MCF 10A (cell line): ENCODE results near the gene CCDC88C. TPM values are rescaled to one million over a fixed set of nuclear protein-coding genes. Genes with fewer than 3 reads are reported as not detected.

Source experiments
- BruUV-seq: library from RNA; stranded (reverse); fragments of 400-500 nt; replicated peaks from 2 replicates; lab custom pipeline; 2021; lab: Mats Ljungman, UMichigan
- CTCF ChIA-PET: fragments of 300-600 bp; sonication (Branson Sonifier 250); formaldehyde crosslinking; extraction: SDS; loops from one replicate; lab custom pipeline; 2021; ENCODE audit warnings: antibody characterized with exemption, inconsistent platforms; lab: Yijun Ruan, JAX
- POLR2A ChIA-PET: fragments of 300-600, 350-650 bp; sonication (Branson Sonifier 250); formaldehyde crosslinking; extraction: SDS; loops from one replicate; lab custom pipeline; 2020; ENCODE audit warnings: antibody characterized with exemption, inconsistent platforms; lab: Yijun Ruan, JAX
- DNase-seq: peaks from one replicate; pipeline ENCODE4 v3.0.0-alpha.2; 2018; ENCODE audit not compliant: unreplicated experiment
- H3K27ac Mint-ChIP-seq: one replicate; pipeline ENCODE4 v1.8.0; 2022; ENCODE audit warnings: mild to moderate bottlenecking, low read depth, mixed read lengths; ENCODE audit not compliant: unreplicated experiment
- H3K27me3 Mint-ChIP-seq: one replicate; pipeline ENCODE4 v1.8.0; 2022; ENCODE audit warnings: mixed read lengths; ENCODE audit not compliant: insufficient read depth, unreplicated experiment
- H3K36me3 Mint-ChIP-seq: one replicate; pipeline ENCODE4 v1.8.0; 2022; ENCODE audit warnings: mild to moderate bottlenecking, moderate library complexity, mixed read lengths; ENCODE audit not compliant: insufficient read depth, unreplicated experiment
- H3K4me1 Mint-ChIP-seq: one replicate; pipeline ENCODE4 v1.8.0; 2022; ENCODE audit warnings: mixed read lengths; ENCODE audit not compliant: insufficient read depth, unreplicated experiment
- H3K4me3 Mint-ChIP-seq: one replicate; pipeline ENCODE4 v1.8.0; 2022; ENCODE audit warnings: mild to moderate bottlenecking, moderate library complexity, mixed read lengths; ENCODE audit not compliant: unreplicated experiment
- H3K9me3 Mint-ChIP-seq: one replicate; pipeline ENCODE4 v1.8.0; 2022; ENCODE audit warnings: mixed read lengths; ENCODE audit not compliant: unreplicated experiment
- intact Hi-C: fragments of 100-400 bp; cut with micrococcal nuclease; formaldehyde crosslinking; loops from 2 replicates; pipeline ENCODE4 v1.14.1; 2022
- total RNA-seq: library from RNA; stranded (reverse); gene quantifications from 2 replicates; pipeline ENCODE4 v1.2.3, GENCODE V29; 2022
- TF ChIP-seq, protein P1 (sequence below): fragments of 200-600 bp; IDR thresholded peaks from one replicate; pipeline ENCODE4 v1.8.0; 2022; ENCODE audit warnings: antibody characterized with exemption, mild to moderate bottlenecking; ENCODE audit not compliant: unreplicated experiment

CCDC88C gene
- total RNA-seq, 1 experiment from 2014 or later = 19.7 TPM

DNA sequence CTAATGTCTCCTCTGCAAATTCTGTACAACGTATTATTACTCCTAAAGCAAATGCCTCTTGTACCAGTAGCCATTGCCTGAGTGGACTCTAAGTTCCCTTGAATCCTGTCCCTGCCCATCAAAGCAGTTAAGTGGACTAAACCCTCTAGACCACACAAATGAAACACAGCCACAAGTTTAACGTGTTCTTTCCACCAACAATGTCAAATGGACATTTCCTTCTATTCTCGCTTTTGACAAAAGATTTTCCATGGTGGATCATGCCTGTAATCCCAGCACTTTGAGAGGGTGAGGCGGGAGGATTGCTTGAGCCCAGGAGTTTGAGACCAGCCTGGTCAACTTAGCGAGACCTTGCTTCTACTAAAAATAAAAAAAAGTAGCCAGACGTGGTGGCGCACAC, 15.9 kb downstream of the CCDC88C start:
- Mint-ChIP-seq H3K36me3 (no peaks in the 10 kb centered on the region), H3K9me3 (no peaks in the 10 kb centered on the region), H3K4me1 (peaks cover 21% of the 10 kb centered on the region), H3K27me3 (no peaks in the 10 kb centered on the region), H3K27ac (no peak overlapping the region), H3K4me3 (no peak overlapping the region)
- no peak for DNase-seq
- POLR2A ChIA-PET = interaction anchor here (0.6 to 2.5 kb wide), 4 partner anchors 9 to 1430 kb away, joined by 3 to 8 read pairs (median 3); partner anchors contain the start of gene CCDC88C
- TF ChIP-seq, protein P1, sequence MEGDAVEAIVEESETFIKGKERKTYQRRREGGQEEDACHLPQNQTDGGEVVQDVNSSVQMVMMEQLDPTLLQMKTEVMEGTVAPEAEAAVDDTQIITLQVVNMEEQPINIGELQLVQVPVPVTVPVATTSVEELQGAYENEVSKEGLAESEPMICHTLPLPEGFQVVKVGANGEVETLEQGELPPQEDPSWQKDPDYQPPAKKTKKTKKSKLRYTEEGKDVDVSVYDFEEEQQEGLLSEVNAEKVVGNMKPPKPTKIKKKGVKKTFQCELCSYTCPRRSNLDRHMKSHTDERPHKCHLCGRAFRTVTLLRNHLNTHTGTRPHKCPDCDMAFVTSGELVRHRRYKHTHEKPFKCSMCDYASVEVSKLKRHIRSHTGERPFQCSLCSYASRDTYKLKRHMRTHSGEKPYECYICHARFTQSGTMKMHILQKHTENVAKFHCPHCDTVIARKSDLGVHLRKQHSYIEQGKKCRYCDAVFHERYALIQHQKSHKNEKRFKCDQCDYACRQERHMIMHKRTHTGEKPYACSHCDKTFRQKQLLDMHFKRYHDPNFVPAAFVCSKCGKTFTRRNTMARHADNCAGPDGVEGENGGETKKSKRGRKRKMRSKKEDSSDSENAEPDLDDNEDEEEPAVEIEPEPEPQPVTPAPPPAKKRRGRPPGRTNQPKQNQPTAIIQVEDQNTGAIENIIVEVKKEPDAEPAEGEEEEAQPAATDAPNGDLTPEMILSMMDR = no peak
- CTCF ChIA-PET = interaction anchor here (0.6 to 1.2 kb wide), 2 partner anchors 24 to 32 kb away, joined by 3 read pairs; no protein-coding TSS in a partner anchor
- BruUV-seq = no TSS peak
- intact Hi-C loops = no loop called here

DNA sequence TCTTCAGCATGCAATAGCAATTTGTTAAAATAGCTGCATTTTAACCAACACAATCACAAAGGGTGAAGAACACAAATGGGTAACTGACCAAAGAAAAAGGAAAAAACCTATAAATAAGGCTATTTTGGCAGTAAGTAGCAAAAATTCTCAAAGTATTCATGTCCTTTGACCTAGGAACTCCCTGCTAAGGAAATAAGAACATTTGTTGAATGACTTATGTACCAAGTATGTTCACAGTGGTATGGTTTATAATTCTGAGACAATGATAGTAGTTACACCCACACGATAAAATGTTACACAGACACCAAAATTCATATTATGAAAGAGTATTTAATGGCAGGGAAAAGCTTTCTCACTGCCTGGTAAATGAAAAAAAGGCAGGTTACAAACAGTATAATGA, 16.9 kb downstream of the CCDC88C start:
- TF ChIP-seq, protein P1 = no peak
- no peak overlapping the region for H3K4me3 Mint-ChIP-seq
- H3K9me3 Mint-ChIP-seq = no peaks in the 10 kb centered on the region
- no TSS peak for BruUV-seq
- intact Hi-C loops = no loop called here
- H3K27ac Mint-ChIP-seq = peak overlapping the region; percentile 37
- ChIA-PET POLR2A (interaction anchor here (0.7 to 2.5 kb wide), 2 partner anchors 15 to 18 kb away, joined by 3 to 8 read pairs; no protein-coding TSS in a partner anchor), CTCF (interaction anchor here (0.9 to 1.1 kb wide), 2 partner anchors 77 to 84 kb away, joined by 3 read pairs; no protein-coding TSS in a partner anchor)
- H3K27me3 Mint-ChIP-seq = no peaks in the 10 kb centered on the region
- H3K36me3 Mint-ChIP-seq = no peaks in the 10 kb centered on the region
- H3K4me1 Mint-ChIP-seq = peaks cover 32% of the 10 kb centered on the region
- no peak for DNase-seq

DNA sequence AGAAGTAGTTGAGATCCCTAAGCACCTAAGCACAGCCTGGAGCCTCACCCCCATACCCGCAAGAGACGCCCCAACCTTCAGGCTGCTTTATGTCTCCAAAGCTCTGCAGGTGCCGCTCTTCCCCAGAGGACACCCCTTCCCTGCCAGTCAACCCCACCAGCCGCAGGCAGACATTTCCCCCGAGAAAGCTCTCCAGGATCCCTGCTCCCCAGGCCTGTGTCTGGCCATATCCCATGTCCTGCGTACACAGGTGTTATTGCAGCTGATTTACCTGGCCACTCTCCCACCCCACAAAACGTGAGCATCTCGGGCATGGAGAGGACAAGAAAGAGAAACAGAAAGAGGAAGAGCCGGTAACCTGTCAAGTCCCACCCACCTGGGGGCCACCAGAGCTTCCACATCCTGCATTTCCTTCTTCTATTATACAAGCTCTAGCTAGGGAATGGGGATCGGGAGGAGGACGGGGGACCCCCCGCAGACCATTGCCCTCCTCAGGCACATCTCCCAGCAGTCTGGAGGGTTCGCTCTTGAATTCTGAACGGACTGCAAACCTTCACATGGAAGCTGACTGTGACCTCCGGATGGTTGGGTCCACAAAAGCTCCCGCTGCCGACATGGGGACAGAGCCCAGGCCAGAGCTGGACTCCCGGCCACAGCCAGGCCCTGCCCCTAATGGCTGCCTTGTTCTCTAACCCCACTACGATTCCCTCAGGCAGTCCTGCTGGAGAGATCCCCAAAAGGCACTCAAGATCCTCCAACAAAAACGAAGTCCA, 17.6 kb downstream of the CCDC88C start:
- TF ChIP-seq, protein P1 = no peak
- peaks cover 35% of the 10 kb centered on the region for H3K4me1 Mint-ChIP-seq
- H3K36me3 Mint-ChIP-seq = no peaks in the 10 kb centered on the region
- ChIA-PET CTCF (interaction anchor here (0.9 to 2.3 kb wide), 4 partner anchors 37 to 83 kb away, joined by 3 to 16 read pairs (median 4); no protein-coding TSS in a partner anchor), POLR2A (interaction anchor here (0.7 kb wide), 1 partner anchor 19 kb away, joined by 3 read pairs; no protein-coding TSS in a partner anchor)
- no peaks in the 10 kb centered on the region for H3K27me3 Mint-ChIP-seq
- H3K4me3 Mint-ChIP-seq = no peak overlapping the region
- H3K9me3 Mint-ChIP-seq = no peaks in the 10 kb centered on the region
- intact Hi-C loops = no loop called here
- H3K27ac Mint-ChIP-seq = peak overlapping the region; percentile 37
- no peak for DNase-seq
- BruUV-seq = no TSS peak

DNA sequence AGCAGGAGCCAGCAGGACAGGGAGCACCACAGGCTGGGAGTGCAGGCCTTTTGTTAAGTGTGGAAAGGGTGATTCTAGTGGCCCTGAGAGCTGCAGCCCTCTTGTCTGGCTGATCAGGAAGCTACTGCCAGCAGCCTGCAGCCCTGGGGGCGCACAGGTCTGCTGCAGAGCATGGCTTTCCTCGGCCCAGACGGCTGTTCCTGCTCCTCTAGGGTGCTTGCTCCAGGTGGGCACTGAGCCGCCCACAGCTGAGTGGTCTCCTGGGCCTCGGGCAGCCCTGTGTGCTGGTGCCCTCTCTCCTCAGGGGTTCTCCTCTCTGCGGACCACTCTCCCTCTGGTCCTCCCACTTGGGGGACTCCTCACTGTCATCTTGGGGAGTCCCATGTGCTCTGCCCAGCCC, 18.9 kb downstream of the CCDC88C start:
- POLR2A ChIA-PET = interaction anchor here (0.7 to 1.7 kb wide), 4 partner anchors 16 to 29 kb away, joined by 3 to 6 read pairs (median 4); partner anchors contain the start of gene CCDC88C
- Mint-ChIP-seq H3K9me3 (no peaks in the 10 kb centered on the region), H3K27me3 (no peaks in the 10 kb centered on the region), H3K4me1 (peaks cover 35% of the 10 kb centered on the region), H3K27ac (peak overlapping the region; percentile 13), H3K4me3 (no peak overlapping the region), H3K36me3 (no peaks in the 10 kb centered on the region)
- TF ChIP-seq, protein P1 = no peak
- CTCF ChIA-PET = interaction anchor here (0.6 to 2.3 kb wide), 5 partner anchors 10 to 104 kb away, joined by 4 to 16 read pairs (median 5); partner anchors contain the start of gene CCDC88C
- intact Hi-C loops = no loop called here
- no peak for DNase-seq
- no TSS peak for BruUV-seq
